Hepatocyte (in vitro differentiated cells): ENCODE measurements around the gene ZBED3.

Experiments
- CTCF ChIP-seq: fragments of 200-600 bp; sonication (generic); IDR thresholded peaks from 2 replicates; pipeline ENCODE4 v1.5.1; 2016; ENCODE audit warnings: antibody characterized with exemption, mild to moderate bottlenecking; ENCODE audit not compliant: poor library complexity
- EZH2 ChIP-seq: fragments of 200-600 bp; sonication (generic); IDR thresholded peaks from 2 replicates; pipeline ENCODE4 v1.6.1; 2016; ENCODE audit warnings: antibody characterized with exemption, mild to moderate bottlenecking, borderline replicate concordance

- TF ChIP-seq CTCF (no peak), EZH2 (no peak)
These were observed 14.2 kb upstream of the ZBED3 start for GRCh38 chr5:77101298-77101697.
